ENCODE data around the gene STIMATE. TPM values are rescaled to one million over a fixed set of nuclear protein-coding genes. Genes with fewer than 3 reads are reported as not detected.

Gene STIMATE
- total and polyA plus RNA-seq, 7 experiments from 2014 or later, result 3.0 to 44.9 (median 33.6) TPM

DNA sequence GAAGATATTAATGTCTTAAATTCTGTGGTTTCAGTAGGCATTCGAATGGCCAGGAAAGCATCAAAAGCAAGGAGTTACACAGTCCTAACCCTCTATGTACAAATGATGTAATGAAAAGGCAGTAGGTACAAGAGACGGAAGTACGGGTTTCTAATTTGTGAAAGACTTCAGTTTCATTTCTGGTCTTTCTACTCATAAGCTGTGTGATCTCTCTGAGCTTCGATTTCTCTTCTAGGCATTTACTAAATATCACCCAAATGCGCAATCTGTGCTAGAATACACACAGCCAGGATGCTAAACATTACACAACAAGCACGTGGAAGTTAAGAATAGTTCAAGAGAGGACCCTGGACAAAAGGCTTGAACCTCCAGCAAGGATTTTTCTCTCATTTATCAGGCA is 17.9 kb upstream of the STIMATE start:
- no peak for DNase-seq
- ATAC-seq, result peak; percentile 53
- CTCF ChIA-PET, result interaction anchor here (0.6 to 0.9 kb wide), 3 partner anchors 10 to 34 kb away, joined by 3 read pairs; no protein-coding TSS in a partner anchor
- Mint-ChIP-seq H3K36me3 (peaks cover 7 to 63% (median 26%) of the 10 kb centered on the region in 5 donors), H3K9me3 (no peaks in the 10 kb centered on the region), H3K27me3 (no peaks in the 10 kb centered on the region), H3K4me3 (no peak overlapping the region), H3K4me1 (no peaks in the 10 kb centered on the region), H3K27ac (no peak overlapping the region)
- Histone ChIP-seq H3K4me3 (ENCODE audit: low read length) (no peak overlapping the region), H3K27me3 (ENCODE audit: control insufficient read depth in 2 of 2, insufficient read depth in 2 of 2, low read length in 2 of 2) (no peaks in the 10 kb centered on the region), H3K27ac (ENCODE audit: low read depth, low read length) (no peak overlapping the region), H3K9me3 (ENCODE audit: control insufficient read depth in 2 of 3, low read length in 3 of 3) (no peaks in the 10 kb centered on the region), H3K4me1 (ENCODE audit: control insufficient read depth in 2 of 2, insufficient read depth in 2 of 2, low read length in 2 of 2) (no peaks in the 10 kb centered on the region), H3K36me3 (ENCODE audit: control insufficient read depth in 2 of 3, insufficient read depth in 3 of 3, low read length in 3 of 3) (peaks cover 9 to 75% (median 16%) of the 10 kb centered on the region in 3 experiments)
- POLR2A ChIA-PET, result interaction anchor here (0.9 kb wide), 1 partner anchor 13 kb away, joined by 4 read pairs; no protein-coding TSS in a partner anchor
- intact Hi-C loops (cut with micrococcal nuclease), result no loop called here

DNA sequence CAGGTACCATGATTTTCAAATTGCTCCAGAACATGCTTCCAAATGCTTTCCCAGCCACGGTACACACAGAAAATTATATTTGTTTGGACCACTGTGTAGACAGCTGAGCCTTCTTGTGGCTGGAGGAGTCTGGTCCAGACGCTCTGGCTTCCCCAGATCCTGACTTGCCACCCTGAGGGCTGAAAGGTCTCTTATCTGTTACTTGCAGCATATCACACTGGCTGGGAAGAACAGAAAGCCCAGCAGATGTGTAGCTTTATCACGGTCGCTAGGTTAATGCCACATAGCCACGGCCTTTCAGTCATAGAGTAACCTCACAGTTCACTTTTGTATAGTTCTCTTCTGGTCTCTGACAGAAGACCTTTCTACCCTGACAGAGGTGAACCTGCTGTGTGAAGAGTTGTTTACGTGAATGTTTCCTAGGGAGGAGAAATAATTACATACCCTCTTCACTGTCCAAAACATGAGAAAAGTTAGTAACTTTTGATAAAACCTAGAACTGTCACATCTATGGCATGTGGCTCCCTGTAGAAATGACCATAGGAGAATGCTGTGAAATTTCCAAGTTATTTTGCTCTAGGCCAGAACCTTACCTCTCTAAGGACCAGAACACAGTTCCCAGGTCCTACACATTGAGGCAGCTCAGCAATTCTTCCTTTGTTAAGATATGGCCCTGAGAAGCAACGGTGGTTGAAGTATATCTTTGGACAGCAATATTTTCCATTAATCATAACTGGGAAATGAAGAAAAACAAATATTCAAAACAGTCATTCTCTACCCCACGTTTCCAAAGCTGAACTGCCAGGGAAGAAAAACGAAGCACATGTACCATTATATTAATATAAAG is 15.8 kb upstream of the STIMATE start:
- H3K27ac ChIP-seq (ENCODE audit: low read depth, low read length), result no peak overlapping the region
- no peaks in the 10 kb centered on the region for H3K27me3 ChIP-seq (ENCODE audit: control insufficient read depth in 2 of 2, insufficient read depth in 2 of 2, low read length in 2 of 2)
- ChIA-PET CTCF (interaction anchor here (1.4 kb wide), 1 partner anchor 20 kb away, joined by 3 read pairs; no protein-coding TSS in a partner anchor), POLR2A (interaction anchor here (0.6 to 0.7 kb wide), 2 partner anchors 18 to 141 kb away, joined by 3 to 4 read pairs; no protein-coding TSS in a partner anchor)
- intact Hi-C loops (cut with micrococcal nuclease), result no loop called here
- H3K27ac Mint-ChIP-seq, result no peak overlapping the region
- no peaks in the 10 kb centered on the region for H3K27me3 Mint-ChIP-seq
- no peaks in the 10 kb centered on the region for H3K4me1 Mint-ChIP-seq
- H3K4me1 ChIP-seq (ENCODE audit: control insufficient read depth in 2 of 2, insufficient read depth in 2 of 2, low read length in 2 of 2), result no peaks in the 10 kb centered on the region
- no peak overlapping the region for H3K4me3 Mint-ChIP-seq
- no peak overlapping the region for H3K4me3 ChIP-seq (ENCODE audit: low read length)
- peaks cover 4 to 49% (median 20%) of the 10 kb centered on the region in 5 donors for H3K36me3 Mint-ChIP-seq
- H3K9me3 Mint-ChIP-seq, result no peaks in the 10 kb centered on the region
- DNase-seq, result no peak
- ATAC-seq, result no peak
- no peaks in the 10 kb centered on the region for H3K9me3 ChIP-seq (ENCODE audit: control insufficient read depth in 2 of 3, low read length in 3 of 3)
- H3K36me3 ChIP-seq (ENCODE audit: control insufficient read depth in 2 of 3, insufficient read depth in 3 of 3, low read length in 3 of 3), result peaks cover 7 to 58% (median 9%) of the 10 kb centered on the region in 3 experiments

GRCh38 chr3:52910823-52911222 is 13.5 kb upstream of the STIMATE start:
- Mint-ChIP-seq H3K4me1 (no peaks in the 10 kb centered on the region), H3K27me3 (no peaks in the 10 kb centered on the region), H3K27ac (no peak overlapping the region), H3K9me3 (no peaks in the 10 kb centered on the region), H3K4me3 (no peak overlapping the region), H3K36me3 (peaks cover 4 to 45% (median 19%) of the 10 kb centered on the region in 5 donors)
- CTCF ChIA-PET, result no interaction called here
- H3K27ac ChIP-seq (ENCODE audit: low read depth, low read length), result no peak overlapping the region
- no peaks in the 10 kb centered on the region for H3K9me3 ChIP-seq (ENCODE audit: control insufficient read depth in 2 of 3, low read length in 3 of 3)
- no peak for DNase-seq
- peaks cover 7 to 62% (median 9%) of the 10 kb centered on the region in 3 experiments for H3K36me3 ChIP-seq (ENCODE audit: control insufficient read depth in 2 of 3, insufficient read depth in 3 of 3, low read length in 3 of 3)
- POLR2A ChIA-PET, result no interaction called here
- no peak for ATAC-seq
- no peaks in the 10 kb centered on the region for H3K4me1 ChIP-seq (ENCODE audit: control insufficient read depth in 2 of 2, insufficient read depth in 2 of 2, low read length in 2 of 2)
- intact Hi-C loops (cut with micrococcal nuclease), result no loop called here
- no peaks in the 10 kb centered on the region for H3K27me3 ChIP-seq (ENCODE audit: control insufficient read depth in 2 of 2, insufficient read depth in 2 of 2, low read length in 2 of 2)
- H3K4me3 ChIP-seq (ENCODE audit: low read length), result no peak overlapping the region

DNA sequence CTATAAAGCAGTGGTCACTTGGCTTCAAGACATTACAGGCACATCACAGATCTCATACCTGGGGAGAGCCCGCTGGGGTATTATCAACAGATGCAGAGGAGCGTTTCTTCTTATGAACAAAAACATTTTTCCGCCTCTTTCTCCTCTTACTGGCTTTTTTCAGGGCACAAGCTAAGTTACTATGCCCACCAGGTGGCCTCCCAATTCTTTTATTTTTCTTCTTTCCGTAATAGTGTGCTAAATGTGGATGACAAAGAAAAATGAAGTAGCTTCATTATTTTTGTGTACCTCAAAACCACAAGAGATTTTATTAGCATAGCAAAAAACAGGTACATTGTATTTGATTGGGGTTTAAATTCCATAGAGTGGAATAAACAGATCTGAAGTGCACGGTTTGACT is 10.1 kb upstream of the STIMATE start:
- Mint-ChIP-seq H3K9me3 (no peaks in the 10 kb centered on the region), H3K4me3 (no peak overlapping the region), H3K27ac (peak overlapping the region in 3 of 9 donors; percentile 51 to 56 (median 53)), H3K27me3 (no peaks in the 10 kb centered on the region), H3K36me3 (peaks cover 5 to 44% (median 18%) of the 10 kb centered on the region in 5 donors), H3K4me1 (no peaks in the 10 kb centered on the region)
- no peak for ATAC-seq
- ChIA-PET POLR2A (interaction anchor here (0.8 to 0.9 kb wide), 2 partner anchors 27 to 87 kb away, joined by 3 to 6 read pairs; no protein-coding TSS in a partner anchor), CTCF (interaction anchor here (0.7 to 1.1 kb wide), 2 partner anchors 20 to 165 kb away, joined by 3 read pairs; no protein-coding TSS in a partner anchor)
- peak in 1 of 9 donors; percentile 16 for DNase-seq
- H3K9me3 ChIP-seq (ENCODE audit: control insufficient read depth in 2 of 3, low read length in 3 of 3), result no peaks in the 10 kb centered on the region
- H3K36me3 ChIP-seq (ENCODE audit: control insufficient read depth in 2 of 3, insufficient read depth in 3 of 3, low read length in 3 of 3), result peaks cover 0 to 37% (median 7%) of the 10 kb centered on the region in 3 experiments
- no peaks in the 10 kb centered on the region for H3K4me1 ChIP-seq (ENCODE audit: control insufficient read depth in 2 of 2, insufficient read depth in 2 of 2, low read length in 2 of 2)
- H3K27me3 ChIP-seq (ENCODE audit: control insufficient read depth in 2 of 2, insufficient read depth in 2 of 2, low read length in 2 of 2), result no peaks in the 10 kb centered on the region
- intact Hi-C loops (cut with micrococcal nuclease), result loop anchor here in 1 of 2 donors (1.0 kb wide), 1 partner anchor 165 kb away; no protein-coding TSS in a partner anchor
- H3K4me3 ChIP-seq (ENCODE audit: low read length), result no peak overlapping the region
- H3K27ac ChIP-seq (ENCODE audit: low read depth, low read length), result no peak overlapping the region

GRCh38 chr3:52904552-52904951 is 7.2 kb upstream of the STIMATE start:
- Mint-ChIP-seq H3K27me3 (no peaks in the 10 kb centered on the region), H3K36me3 (peaks cover 4 to 31% (median 5%) of the 10 kb centered on the region in 5 donors), H3K4me1 (no peaks in the 10 kb centered on the region), H3K9me3 (no peaks in the 10 kb centered on the region), H3K27ac (peak overlapping the region in 3 of 9 donors; percentile 4 to 74 (median 69)), H3K4me3 (no peak overlapping the region)
- H3K36me3 ChIP-seq (ENCODE audit: control insufficient read depth in 2 of 3, insufficient read depth in 3 of 3, low read length in 3 of 3), result peaks cover 0 to 19% (median 0%) of the 10 kb centered on the region in 3 experiments
- no peak overlapping the region for H3K4me3 ChIP-seq (ENCODE audit: low read length)
- no peak overlapping the region for H3K27ac ChIP-seq (ENCODE audit: low read depth, low read length)
- intact Hi-C loops (cut with micrococcal nuclease), result no loop called here
- ATAC-seq (no peak), DNase-seq (no peak)
- POLR2A ChIA-PET, result interaction anchor here (1.5 kb wide), 1 partner anchor 11 kb away, joined by 5 read pairs; no protein-coding TSS in a partner anchor
- H3K27me3 ChIP-seq (ENCODE audit: control insufficient read depth in 2 of 2, insufficient read depth in 2 of 2, low read length in 2 of 2), result no peaks in the 10 kb centered on the region
- CTCF ChIA-PET, result no interaction called here
- no peaks in the 10 kb centered on the region for H3K9me3 ChIP-seq (ENCODE audit: control insufficient read depth in 2 of 3, low read length in 3 of 3)
- H3K4me1 ChIP-seq (ENCODE audit: control insufficient read depth in 2 of 2, insufficient read depth in 2 of 2, low read length in 2 of 2), result no peaks in the 10 kb centered on the region

DNA sequence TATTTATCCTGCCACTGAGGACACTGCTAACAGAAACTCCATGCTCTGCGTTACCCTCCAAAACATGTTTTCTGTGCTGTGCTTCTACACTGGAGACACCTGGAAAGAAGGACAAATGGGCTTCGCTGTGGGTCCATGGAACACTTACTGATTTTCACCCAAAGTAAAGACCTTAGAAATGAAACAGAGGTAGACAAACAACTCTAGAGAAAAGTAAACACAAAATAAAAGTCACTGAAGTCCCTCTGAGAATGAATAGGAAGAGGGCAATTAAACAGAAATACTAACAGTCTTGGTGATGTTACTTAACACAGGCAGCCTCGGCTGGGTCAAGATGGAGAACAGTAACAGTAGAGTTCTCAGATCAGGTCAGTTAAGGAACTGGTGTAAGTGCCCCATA is 6.7 kb upstream of the STIMATE start:
- ATAC-seq (no peak), DNase-seq (no peak)
- no peaks in the 10 kb centered on the region for H3K27me3 ChIP-seq (ENCODE audit: control insufficient read depth in 2 of 2, insufficient read depth in 2 of 2, low read length in 2 of 2)
- intact Hi-C loops (cut with micrococcal nuclease), result no loop called here
- peak overlapping the region in 2 of 9 donors; percentile 4 to 53 for H3K27ac Mint-ChIP-seq
- peaks cover 4 to 31% (median 5%) of the 10 kb centered on the region in 5 donors for H3K36me3 Mint-ChIP-seq
- no peaks in the 10 kb centered on the region for H3K9me3 ChIP-seq (ENCODE audit: control insufficient read depth in 2 of 3, low read length in 3 of 3)
- no peak overlapping the region for H3K4me3 Mint-ChIP-seq
- CTCF ChIA-PET, result no interaction called here
- no peak overlapping the region for H3K27ac ChIP-seq (ENCODE audit: low read depth, low read length)
- no peak overlapping the region for H3K4me3 ChIP-seq (ENCODE audit: low read length)
- no peaks in the 10 kb centered on the region for H3K4me1 ChIP-seq (ENCODE audit: control insufficient read depth in 2 of 2, insufficient read depth in 2 of 2, low read length in 2 of 2)
- H3K27me3 Mint-ChIP-seq, result no peaks in the 10 kb centered on the region
- POLR2A ChIA-PET, result interaction anchor here (1.5 kb wide), 1 partner anchor 10 kb away, joined by 5 read pairs; no protein-coding TSS in a partner anchor
- peaks cover 0 to 19% (median 0%) of the 10 kb centered on the region in 3 experiments for H3K36me3 ChIP-seq (ENCODE audit: control insufficient read depth in 2 of 3, insufficient read depth in 3 of 3, low read length in 3 of 3)
- H3K9me3 Mint-ChIP-seq, result no peaks in the 10 kb centered on the region
- H3K4me1 Mint-ChIP-seq, result no peaks in the 10 kb centered on the region
